Peyer's patch (tissue), 4 donors: ENCODE measurements around the gene ZNF275. TPM values are rescaled to one million over a fixed set of nuclear protein-coding genes. Genes with fewer than 3 reads are reported as not detected.
A peak's percentile ranks its signal among the peaks of the same experiment; 100 is the strongest.
"Not testable (repeated sequence)": the region's sequence is repeated elsewhere in the genome, so short reads cannot be mapped to it uniquely, and the experiment has no call there.

Source experiments
- DNase-seq, 3 donors: peaks; one replicate each; pipeline ENCODE4 v3.0.0-alpha.2; 2017 to 2019
- H3K27ac ChIP-seq, 4 donors: fragments of 200-600 bp; sonication (generic); one replicate each; pipeline ENCODE4 v1.5.1; 2016 to 2019
- H3K27me3 ChIP-seq, 2 donors: fragments of 200-600 bp; sonication (generic); one replicate each; pipeline ENCODE4 v1.5.1; 2019
- H3K36me3 ChIP-seq, 3 donors: fragments of 200-600 bp; sonication (generic); one replicate each; pipeline ENCODE4 v1.5.1; 2016 to 2019
- H3K4me1 ChIP-seq, 4 donors: fragments of 200-600 bp; sonication (generic); one replicate each; pipeline ENCODE4 v1.5.1; 2016 to 2019
- H3K4me3 ChIP-seq, 4 donors: fragments of 200-600 bp; sonication (generic); 1 replicate in 3 of 4; 2 replicates in 1 of 4; pipeline ENCODE4 v1.5.1; 2016 to 2019; ENCODE audit warnings: mild to moderate bottlenecking in 1 of 4
- H3K9me3 ChIP-seq, 4 donors: fragments of 200-600 bp; sonication (generic); one replicate each; pipeline ENCODE4 v1.5.1; 2016 to 2019; ENCODE audit warnings: mild to moderate bottlenecking in 1 of 4
- POLR2A ChIP-seq, 2 donors: fragments of 450-650 bp; IDR thresholded peaks; one replicate each; pipeline ENCODE4 v1.5.1; 2017; ENCODE audit warnings: antibody characterized with exemption in 2 of 2, mild to moderate bottlenecking in 2 of 2, moderate library complexity in 2 of 2
- total RNA-seq, 4 donors: library from RNA; depleted of rRNA; stranded (reverse); fragments of >200 nt; gene quantifications; one replicate each; pipeline ENCODE4 v1.1.0, GENCODE V29; 2016
- TF ChIP-seq, protein P1 (sequence below), 6 experiments: fragments of 450-650 bp in 4 of 6; fragments of 200-600 bp in 2 of 6; sonication (generic) in 1 of 6; IDR thresholded peaks; one replicate each; pipeline ENCODE4 v1.5.1; 2017 to 2019; ENCODE audit warnings: antibody characterized with exemption in 6 of 6, mild to moderate bottlenecking in 3 of 6, moderate library complexity in 1 of 6

ZNF275 gene, protein sequence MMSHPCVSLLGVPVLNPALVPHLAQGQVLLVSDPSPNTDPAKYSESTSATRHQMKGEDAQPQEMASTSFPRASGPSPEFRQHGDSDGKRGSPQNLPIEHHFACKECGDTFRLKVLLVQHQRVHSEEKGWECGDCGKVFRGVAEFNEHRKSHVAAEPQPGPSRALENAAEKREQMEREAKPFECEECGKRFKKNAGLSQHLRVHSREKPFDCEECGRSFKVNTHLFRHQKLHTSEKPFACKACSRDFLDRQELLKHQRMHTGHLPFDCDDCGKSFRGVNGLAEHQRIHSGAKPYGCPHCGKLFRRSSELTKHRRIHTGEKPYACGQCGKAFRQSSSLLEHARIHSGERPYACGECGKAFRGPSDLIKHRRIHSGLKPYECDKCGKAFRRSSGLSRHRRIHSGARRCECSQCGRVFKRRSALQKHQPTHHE
- 10 to 100 TPM in 1 of 4 donors, 1 to 10 TPM in 3; 4.0 to 12.4 (median 7.2) TPM for total RNA-seq

DNA sequence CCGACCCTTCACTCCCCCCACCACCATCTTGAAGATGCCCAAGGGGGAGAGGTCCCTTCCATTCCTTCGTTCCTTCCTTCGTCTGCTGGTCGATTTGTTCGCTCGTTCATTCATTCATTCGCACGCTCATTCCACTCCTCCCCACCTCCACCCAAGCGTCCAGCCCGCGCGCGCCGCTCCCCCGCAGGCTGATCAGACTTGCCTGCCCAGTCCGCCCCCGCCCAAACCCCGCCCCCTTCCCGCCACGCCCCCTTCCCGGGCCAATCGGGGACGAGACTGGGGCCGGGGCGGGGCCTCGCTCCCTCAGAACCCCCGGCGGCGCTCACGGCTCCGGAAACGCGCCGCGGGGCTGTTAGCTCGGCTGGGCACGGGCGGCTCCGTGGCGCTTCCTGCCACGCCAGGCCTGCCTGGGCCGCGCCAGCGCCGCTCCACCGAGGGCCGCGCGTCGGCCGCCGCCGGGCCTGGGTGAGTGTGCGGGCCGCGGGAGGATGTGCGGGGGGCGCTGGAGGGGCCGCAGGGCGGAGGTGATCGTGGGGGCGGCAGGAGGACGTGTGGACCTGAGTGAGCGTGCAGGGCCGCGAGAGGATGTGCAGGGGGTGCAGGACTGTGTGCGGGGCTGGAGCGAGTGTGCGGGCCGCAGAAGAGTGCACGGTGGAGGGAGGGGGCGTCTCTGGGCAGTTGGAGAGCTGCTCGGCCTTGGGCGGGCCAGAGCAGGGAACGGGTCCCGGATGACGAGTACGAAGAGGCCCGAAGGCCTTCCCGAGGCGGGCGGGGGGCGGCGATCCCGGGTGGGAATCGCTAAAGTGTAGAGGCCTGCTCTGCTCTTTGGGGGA is at the start of gene ZNF275:
Gene ZNF275, plus strand, starts transcription at position 333 of the 833 bp plus-strand sequence. CDS start 2,527 bp downstream, outside the sequence.
- Histone ChIP-seq H3K27ac (peak within 1 kb of the TSS; percentile 46 to 78 (median 66)), H3K36me3 (peaks cover 0 to 5% (median 0%) of the 10 kb centered on the region in 3 donors), H3K9me3 (no peaks in the 10 kb centered on the region), H3K4me3 (peak within 1 kb of the TSS; percentile 58 to 84 (median 64)), H3K27me3 (no peaks in the 10 kb centered on the region), H3K4me1 (no peaks in the 10 kb centered on the region)
- peak in 1 of 2 donors; percentile 58 for TF ChIP-seq POLR2A (IDR thresholded peaks at IDR 0.05)
- TF ChIP-seq, protein P1, sequence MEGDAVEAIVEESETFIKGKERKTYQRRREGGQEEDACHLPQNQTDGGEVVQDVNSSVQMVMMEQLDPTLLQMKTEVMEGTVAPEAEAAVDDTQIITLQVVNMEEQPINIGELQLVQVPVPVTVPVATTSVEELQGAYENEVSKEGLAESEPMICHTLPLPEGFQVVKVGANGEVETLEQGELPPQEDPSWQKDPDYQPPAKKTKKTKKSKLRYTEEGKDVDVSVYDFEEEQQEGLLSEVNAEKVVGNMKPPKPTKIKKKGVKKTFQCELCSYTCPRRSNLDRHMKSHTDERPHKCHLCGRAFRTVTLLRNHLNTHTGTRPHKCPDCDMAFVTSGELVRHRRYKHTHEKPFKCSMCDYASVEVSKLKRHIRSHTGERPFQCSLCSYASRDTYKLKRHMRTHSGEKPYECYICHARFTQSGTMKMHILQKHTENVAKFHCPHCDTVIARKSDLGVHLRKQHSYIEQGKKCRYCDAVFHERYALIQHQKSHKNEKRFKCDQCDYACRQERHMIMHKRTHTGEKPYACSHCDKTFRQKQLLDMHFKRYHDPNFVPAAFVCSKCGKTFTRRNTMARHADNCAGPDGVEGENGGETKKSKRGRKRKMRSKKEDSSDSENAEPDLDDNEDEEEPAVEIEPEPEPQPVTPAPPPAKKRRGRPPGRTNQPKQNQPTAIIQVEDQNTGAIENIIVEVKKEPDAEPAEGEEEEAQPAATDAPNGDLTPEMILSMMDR (IDR thresholded peaks at IDR 0.05) = no peak
- DNase-seq = peak; percentile 74 to 90 (median 89)

DNA sequence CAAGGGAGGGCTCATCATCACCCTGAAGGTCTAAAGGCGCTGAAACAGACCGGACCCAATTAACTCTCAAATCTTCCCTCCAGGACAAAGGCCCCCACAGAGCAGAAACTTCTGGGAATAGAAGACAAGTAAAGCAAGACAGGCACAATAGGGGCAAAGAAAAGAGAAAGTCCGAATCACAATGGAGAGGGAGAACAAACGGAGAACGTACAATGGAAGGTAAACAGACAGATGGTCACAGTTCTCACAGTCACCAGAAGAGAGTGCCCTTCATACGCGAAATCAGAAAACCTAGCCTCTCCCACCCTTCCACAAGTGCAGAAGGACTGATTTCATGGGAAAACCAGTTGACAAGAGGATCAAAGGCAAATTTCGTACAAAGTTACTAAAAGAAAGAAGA is 48.3 kb upstream of the ZNF275 start:
- not testable (repeated sequence) for H3K4me3 ChIP-seq, H3K4me1 ChIP-seq, H3K27me3 ChIP-seq, DNase-seq, H3K36me3 ChIP-seq, H3K9me3 ChIP-seq, H3K27ac ChIP-seq

DNA sequence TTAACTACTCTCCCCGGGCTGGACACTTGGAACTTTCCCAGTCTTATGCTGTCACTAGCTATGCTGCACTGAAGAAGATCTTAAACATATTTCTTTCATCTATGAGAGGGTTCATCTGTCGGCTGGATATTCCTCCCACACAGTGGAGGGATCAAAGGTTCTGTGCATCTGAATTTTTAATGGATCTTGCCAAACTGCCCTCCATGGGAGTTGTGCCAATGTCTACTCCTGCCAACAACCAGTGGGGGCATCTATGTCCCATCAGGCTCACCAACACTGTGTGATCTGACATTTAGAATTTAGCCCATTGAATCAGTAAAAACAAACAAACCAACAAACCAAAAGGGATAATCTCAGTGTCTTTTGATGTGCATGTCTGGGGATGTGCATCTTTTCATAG is 45.1 kb upstream of the ZNF275 start:
- not testable (repeated sequence) for H3K27me3 ChIP-seq, H3K4me1 ChIP-seq, H3K4me3 ChIP-seq, DNase-seq, H3K36me3 ChIP-seq, H3K27ac ChIP-seq, H3K9me3 ChIP-seq

DNA sequence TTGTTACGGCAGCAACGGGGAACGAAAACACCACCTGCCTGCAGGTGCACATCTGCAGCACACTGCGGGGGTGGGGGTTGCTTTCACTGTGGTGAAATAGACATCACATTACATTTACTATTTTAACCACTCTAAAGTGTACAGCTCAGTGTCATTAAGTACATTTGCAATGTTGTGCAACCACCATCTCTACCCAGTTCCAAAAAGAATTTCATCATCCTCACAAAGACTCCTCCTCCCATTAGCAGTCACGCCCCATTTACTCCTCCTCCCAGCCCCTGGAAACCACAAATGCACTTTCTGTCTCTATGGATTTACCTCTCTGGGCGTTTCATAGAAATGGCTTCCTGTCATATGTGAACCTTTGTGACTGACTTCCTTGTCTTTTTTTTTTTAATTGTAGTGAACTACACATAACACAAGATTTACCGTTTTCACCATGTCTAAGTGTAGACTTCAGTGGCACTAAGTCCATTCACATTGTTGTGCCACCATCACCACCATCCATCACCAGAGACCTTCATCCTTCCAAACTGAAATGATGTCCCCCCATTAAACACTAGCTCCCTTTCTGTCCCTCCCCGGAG is 40.4 kb upstream of the ZNF275 start:
- not testable (repeated sequence) for H3K27ac ChIP-seq

DNA sequence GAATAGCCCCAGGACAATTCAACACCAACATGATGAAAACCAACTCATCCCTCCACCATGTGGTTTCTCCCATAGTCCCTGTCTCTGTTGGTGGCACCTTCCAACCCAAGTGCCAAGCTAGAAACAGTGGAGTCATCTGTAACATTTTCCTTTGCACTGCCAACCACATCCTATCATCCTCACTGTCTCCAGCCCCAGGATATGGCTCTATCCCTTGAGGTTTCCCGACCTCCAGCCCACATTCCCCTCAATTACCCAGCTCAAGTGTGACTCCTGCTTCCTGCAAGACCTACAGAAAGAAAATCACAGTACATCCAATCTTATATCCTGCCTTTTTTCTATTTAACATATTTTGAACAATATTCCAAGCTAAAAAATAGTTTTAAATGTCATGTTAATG is 36.6 kb upstream of the ZNF275 start:
- no peak for DNase-seq
- no peaks in the 10 kb centered on the region for H3K36me3 ChIP-seq
- no peaks in the 10 kb centered on the region for H3K27me3 ChIP-seq
- no peak for TF ChIP-seq POLR2A (IDR thresholded peaks at IDR 0.05)
- TF ChIP-seq, protein P1 (IDR thresholded peaks at IDR 0.05) = no peak
- H3K27ac ChIP-seq = no peak overlapping the region
- no peaks in the 10 kb centered on the region for H3K9me3 ChIP-seq
- H3K4me3 ChIP-seq = no peak overlapping the region
- H3K4me1 ChIP-seq = no peaks in the 10 kb centered on the region

More for the DNA sequence above, 40.4 kb upstream of the ZNF275 start:
- H3K9me3 ChIP-seq, H3K4me1 ChIP-seq, DNase-seq, H3K36me3 ChIP-seq, H3K4me3 ChIP-seq, H3K27me3 ChIP-seq: not testable (repeated sequence)

DNA sequence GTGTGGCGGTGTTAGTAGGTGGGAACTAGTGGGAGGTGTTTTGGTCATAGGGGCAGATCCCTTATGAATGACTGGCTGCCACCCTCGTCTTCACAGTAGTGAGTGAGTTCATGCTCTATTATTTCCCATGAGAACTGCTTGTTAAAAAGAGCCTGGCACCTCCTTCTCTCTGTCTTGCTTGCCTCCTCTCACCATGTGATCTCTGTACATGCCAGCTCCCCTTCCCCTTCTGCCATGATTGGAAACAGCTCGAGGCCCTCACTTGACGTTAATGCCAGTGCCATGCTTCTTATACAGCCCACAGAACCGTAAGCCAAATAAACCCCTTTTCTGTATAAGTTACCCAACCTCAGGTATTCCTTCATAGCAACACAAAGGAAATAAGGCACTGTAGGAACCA is 34.1 kb upstream of the ZNF275 start:
- Histone ChIP-seq H3K27me3 (no peaks in the 10 kb centered on the region), H3K4me1 (no peaks in the 10 kb centered on the region), H3K36me3 (no peaks in the 10 kb centered on the region), H3K4me3 (no peak overlapping the region), H3K27ac (no peak overlapping the region), H3K9me3 (no peaks in the 10 kb centered on the region)
- DNase-seq = no peak
- TF ChIP-seq, protein P1 (IDR thresholded peaks at IDR 0.05) = no peak
- no peak for TF ChIP-seq POLR2A (IDR thresholded peaks at IDR 0.05)

DNA sequence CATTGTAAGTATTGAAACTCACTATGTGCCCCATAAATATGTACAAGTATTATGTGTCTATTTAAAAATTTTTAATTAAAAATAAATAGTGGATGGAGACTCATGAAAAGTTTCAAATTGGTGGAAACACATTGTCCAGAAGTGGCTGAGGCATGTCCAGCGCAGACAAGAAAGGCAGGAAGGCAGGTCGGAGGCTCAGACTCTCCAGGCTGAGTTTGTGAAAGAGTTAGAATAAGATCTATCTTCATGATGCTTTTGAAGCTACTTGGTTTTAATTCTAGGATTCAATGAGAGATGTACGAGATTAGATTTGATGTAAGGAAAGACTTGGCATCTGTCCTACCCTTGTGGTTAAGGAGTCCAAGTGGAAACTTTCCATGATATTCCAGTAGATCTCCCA is 32.2 kb upstream of the ZNF275 start:
- Histone ChIP-seq H3K9me3 (no peaks in the 10 kb centered on the region), H3K27ac (no peak overlapping the region), H3K27me3 (no peaks in the 10 kb centered on the region), H3K4me1 (no peaks in the 10 kb centered on the region), H3K4me3 (no peak overlapping the region), H3K36me3 (no peaks in the 10 kb centered on the region)
- TF ChIP-seq, protein P1 (IDR thresholded peaks at IDR 0.05) = no peak
- no peak for TF ChIP-seq POLR2A (IDR thresholded peaks at IDR 0.05)
- no peak for DNase-seq
